PC-9 (cell line): ENCODE measurements around the gene KCTD2.

Experiments used
- CTCF ChIP-seq: fragments of 200-600 bp; sonication (generic); conservative IDR thresholded peaks from 2 replicates; pipeline ENCODE4 v1.6.1; 2017; ENCODE audit warnings: mixed run types, antibody characterized with exemption, mild to moderate bottlenecking, moderate library complexity
- EZH2 ChIP-seq: fragments of 200-600 bp; sonication (generic); IDR thresholded peaks from 2 replicates; pipeline ENCODE4 v1.8.0; 2017; ENCODE audit warnings: antibody characterized with exemption, low read depth

DNA sequence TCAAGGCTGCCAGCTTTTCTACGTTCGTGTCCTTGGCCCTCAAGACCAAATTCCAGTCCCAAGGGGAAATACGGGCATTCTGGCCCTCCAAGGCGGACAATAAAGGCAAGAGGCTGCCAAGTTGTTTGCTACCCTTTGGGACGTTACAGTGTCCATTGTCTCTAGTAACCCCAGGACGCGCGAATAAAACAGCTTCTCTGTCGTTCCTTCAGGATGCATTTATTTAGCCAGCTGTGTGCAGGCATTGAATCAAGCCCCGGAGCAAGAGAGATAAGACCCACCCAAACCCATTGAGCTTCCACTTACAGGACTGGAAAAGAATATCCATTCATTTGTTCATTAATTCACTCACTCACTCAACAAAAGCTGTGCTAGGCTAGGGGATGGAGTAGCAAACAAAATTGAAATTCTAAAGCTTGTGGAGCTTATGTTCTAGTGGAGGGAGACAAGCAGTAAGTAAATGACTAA is 33.9 kb upstream of the KCTD2 start:
- TF ChIP-seq CTCF (no peak), EZH2 (no peak)
